Gastrocnemius medialis (tissue), 4 donors: ENCODE data around the gene CCND1. TPM values are rescaled to one million over a fixed set of nuclear protein-coding genes. Genes with fewer than 3 reads are reported as not detected.

Source experiments
- ATAC-seq, 2 donors: fragments of 150-250 bp; one replicate each; pipeline ENCODE4 v1.9.1; 2016
- DNase-seq, 2 donors: peaks; one replicate each; pipeline ENCODE4 v3.0.0-alpha.2; 2019
- H3K27ac ChIP-seq, 4 donors: fragments of 200-600 bp; sonication (generic); 1 replicate in 1 of 4; 2 replicates in 3 of 4; pipeline ENCODE4 v1.5.1; 2016 to 2018; ENCODE audit warnings: mild to moderate bottlenecking in 2 of 4, moderate library complexity in 1 of 4
- H3K27me3 ChIP-seq, 3 donors: fragments of 200-600 bp; sonication (generic) in 2 of 3; 1 replicate in 1 of 3; 2 replicates in 2 of 3; pipeline versions ENCODE4 v1.5.1 to v1.6.0; 2016 to 2019; ENCODE audit warnings: mild to moderate bottlenecking in 1 of 3, moderate library complexity in 1 of 3
- H3K36me3 ChIP-seq, 2 donors: fragments of 200-600 bp; sonication (generic) in 1 of 2; one replicate each; pipeline ENCODE4 v1.5.1; 2017 to 2018
- H3K4me1 ChIP-seq, 2 donors: fragments of 200-600 bp; sonication (generic) in 1 of 2; one replicate each; pipeline ENCODE4 v1.5.1; 2016 to 2017; ENCODE audit warnings: mild to moderate bottlenecking in 2 of 2
- H3K4me3 ChIP-seq, 4 donors: fragments of 200-600 bp; sonication (generic) in 3 of 4; 1 replicate in 1 of 4; 2 replicates in 3 of 4; pipeline ENCODE4 v1.5.1; 2016 to 2019; ENCODE audit warnings: mild to moderate bottlenecking in 2 of 4
- H3K9me3 ChIP-seq, 3 donors: fragments of 200-600 bp; sonication (generic) in 2 of 3; 1 replicate in 1 of 3; 2 replicates in 2 of 3; pipeline ENCODE4 v1.5.1; 2016 to 2019
- POLR2A ChIP-seq, 2 donors: fragments of 450-650 bp; IDR thresholded peaks; one replicate each; pipeline ENCODE4 v1.6.1; 2017; ENCODE audit warnings: antibody characterized with exemption in 2 of 2, mild to moderate bottlenecking in 2 of 2, moderate library complexity in 2 of 2
- in situ Hi-C, 4 donors: fragments of 200-750 bp; cut with MboI; loops; one replicate each; pipeline versions ENCODE4 v1.15.0 to v1.8.0; 2017; ENCODE audit warnings: low sequenced_read_pairs in 4 of 4
- intact Hi-C: fragments of 100-400 bp; cut with DNase I; formaldehyde crosslinking; loops from one replicate; pipeline ENCODE4 v1.15.1; 2023; ENCODE audit warnings: low total_unique reads
- total RNA-seq, 4 donors: library from RNA; depleted of rRNA; stranded (reverse); fragments of >200 nt; gene quantifications; one replicate each; pipeline versions ENCODE4 v1.1.0 to v1.2.3, GENCODE V29; 2016
- TF ChIP-seq, protein P1 (sequence below), 5 experiments: fragments of 450-650 bp in 3 of 5; fragments of 200-600 bp in 2 of 5; sonication (generic) in 2 of 5; IDR thresholded peaks in 4 of 5; conservative IDR thresholded peaks in 1 of 5; 1 replicate in 4 of 5; 2 replicates in 1 of 5; pipeline ENCODE4 v1.5.1; 2016 to 2019; ENCODE audit warnings: antibody characterized with exemption in 5 of 5, mild to moderate bottlenecking in 3 of 5, moderate library complexity in 3 of 5

Gene CCND1
- total RNA-seq, 4 donors from 2014 or later: 1.3 to 4.6 (median 3.2) TPM

DNA sequence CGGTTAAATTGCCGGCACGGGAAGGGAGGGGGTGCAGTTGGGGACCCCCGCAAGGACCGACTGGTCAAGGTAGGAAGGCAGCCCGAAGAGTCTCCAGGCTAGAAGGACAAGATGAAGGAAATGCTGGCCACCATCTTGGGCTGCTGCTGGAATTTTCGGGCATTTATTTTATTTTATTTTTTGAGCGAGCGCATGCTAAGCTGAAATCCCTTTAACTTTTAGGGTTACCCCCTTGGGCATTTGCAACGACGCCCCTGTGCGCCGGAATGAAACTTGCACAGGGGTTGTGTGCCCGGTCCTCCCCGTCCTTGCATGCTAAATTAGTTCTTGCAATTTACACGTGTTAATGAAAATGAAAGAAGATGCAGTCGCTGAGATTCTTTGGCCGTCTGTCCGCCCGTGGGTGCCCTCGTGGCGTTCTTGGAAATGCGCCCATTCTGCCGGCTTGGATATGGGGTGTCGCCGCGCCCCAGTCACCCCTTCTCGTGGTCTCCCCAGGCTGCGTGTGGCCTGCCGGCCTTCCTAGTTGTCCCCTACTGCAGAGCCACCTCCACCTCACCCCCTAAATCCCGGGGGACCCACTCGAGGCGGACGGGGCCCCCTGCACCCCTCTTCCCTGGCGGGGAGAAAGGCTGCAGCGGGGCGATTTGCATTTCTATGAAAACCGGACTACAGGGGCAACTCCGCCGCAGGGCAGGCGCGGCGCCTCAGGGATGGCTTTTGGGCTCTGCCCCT is 529 bp upstream of the CCND1 start:
- Histone ChIP-seq H3K4me1 (peaks cover 35 to 64% of the 10 kb centered on the region in 2 donors), H3K9me3 (no peaks in the 10 kb centered on the region), H3K4me3 (peak overlapping the region; percentile 56 to 76 (median 64)), H3K36me3 (no peaks in the 10 kb centered on the region), H3K27me3 (peaks cover 53 to 77% (median 77%) of the 10 kb centered on the region in 3 donors), H3K27ac (no peak overlapping the region)
- TF ChIP-seq POLR2A (IDR thresholded peaks at IDR 0.05): no peak
- TF ChIP-seq, protein P1, sequence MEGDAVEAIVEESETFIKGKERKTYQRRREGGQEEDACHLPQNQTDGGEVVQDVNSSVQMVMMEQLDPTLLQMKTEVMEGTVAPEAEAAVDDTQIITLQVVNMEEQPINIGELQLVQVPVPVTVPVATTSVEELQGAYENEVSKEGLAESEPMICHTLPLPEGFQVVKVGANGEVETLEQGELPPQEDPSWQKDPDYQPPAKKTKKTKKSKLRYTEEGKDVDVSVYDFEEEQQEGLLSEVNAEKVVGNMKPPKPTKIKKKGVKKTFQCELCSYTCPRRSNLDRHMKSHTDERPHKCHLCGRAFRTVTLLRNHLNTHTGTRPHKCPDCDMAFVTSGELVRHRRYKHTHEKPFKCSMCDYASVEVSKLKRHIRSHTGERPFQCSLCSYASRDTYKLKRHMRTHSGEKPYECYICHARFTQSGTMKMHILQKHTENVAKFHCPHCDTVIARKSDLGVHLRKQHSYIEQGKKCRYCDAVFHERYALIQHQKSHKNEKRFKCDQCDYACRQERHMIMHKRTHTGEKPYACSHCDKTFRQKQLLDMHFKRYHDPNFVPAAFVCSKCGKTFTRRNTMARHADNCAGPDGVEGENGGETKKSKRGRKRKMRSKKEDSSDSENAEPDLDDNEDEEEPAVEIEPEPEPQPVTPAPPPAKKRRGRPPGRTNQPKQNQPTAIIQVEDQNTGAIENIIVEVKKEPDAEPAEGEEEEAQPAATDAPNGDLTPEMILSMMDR (IDR thresholded peaks at IDR 0.05 in 4 of 5, conservative IDR thresholded peaks at IDR 0.05 in 1 of 5): no peak
- intact Hi-C loops (loop anchor here (5.0 kb wide), 1 partner anchor 348 kb away; the partner anchor contains the start of gene MYEOV), in situ Hi-C loops (loop anchor here in 2 of 4 donors (25.0 kb wide), 2 partner anchors 353 to 528 kb away; partner anchors contain the start of gene MYEOV (in 1 of the 2))
- ATAC-seq: no peak
- DNase-seq: no peak

DNA sequence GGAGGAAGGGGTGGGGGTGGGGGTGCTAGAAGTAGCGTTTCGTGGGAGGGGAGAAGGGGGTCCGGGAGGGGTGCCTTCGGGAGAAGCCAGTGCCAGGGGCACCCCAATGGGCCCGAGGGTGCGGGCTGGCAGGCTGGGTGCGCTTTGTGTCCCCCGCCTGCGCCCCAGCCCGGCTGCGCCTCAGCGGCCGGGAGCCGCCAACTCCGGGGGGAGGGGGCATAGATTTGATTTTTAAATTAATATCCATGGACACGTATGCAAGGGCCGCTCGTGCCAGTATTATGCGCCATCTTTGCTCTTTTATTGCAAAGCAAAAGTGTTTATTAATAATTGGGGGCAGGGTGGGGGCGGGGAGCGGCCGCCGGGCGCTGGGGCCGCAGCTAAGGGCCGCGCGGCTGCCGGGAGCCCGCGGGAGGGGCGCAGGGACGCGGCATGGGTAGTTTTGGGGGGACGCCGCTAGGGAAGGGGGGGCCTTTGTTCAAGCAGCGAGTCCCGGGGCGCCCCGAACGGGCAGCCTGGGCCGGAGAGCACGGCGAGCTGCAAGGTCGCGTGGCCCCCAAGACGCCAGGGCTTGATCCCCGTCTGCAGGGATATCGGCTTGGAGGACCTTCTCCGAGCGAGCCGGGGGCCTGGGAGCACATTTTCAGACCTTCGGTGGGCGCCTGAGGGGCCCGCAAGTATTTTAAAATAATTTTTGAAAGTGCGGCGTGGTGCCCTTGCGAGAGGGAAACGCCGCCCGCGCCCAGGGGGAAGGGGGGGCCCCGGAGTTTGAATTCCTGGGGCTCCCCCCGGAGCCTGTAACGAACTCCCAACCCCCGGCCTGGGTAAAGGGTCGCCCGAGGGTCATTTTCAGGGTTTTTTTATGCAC is 959 bp downstream of the CCND1 start:
- in situ Hi-C loops (loop anchor here in 2 of 4 donors (25.0 kb wide), 2 partner anchors 355 to 530 kb away; partner anchors contain the start of gene MYEOV (in 1 of the 2)), intact Hi-C loops (loop anchor here (2.0 to 5.0 kb wide), 2 partner anchors 199 to 350 kb away; partner anchors contain the start of gene MYEOV)
- no peaks in the 10 kb centered on the region for H3K9me3 ChIP-seq
- no peak for ATAC-seq
- H3K36me3 ChIP-seq: no peaks in the 10 kb centered on the region
- TF ChIP-seq, protein P1 (IDR thresholded peaks at IDR 0.05 in 4 of 5, conservative IDR thresholded peaks at IDR 0.05 in 1 of 5): no peak
- TF ChIP-seq POLR2A (IDR thresholded peaks at IDR 0.05): no peak
- peaks cover 40 to 64% (median 62%) of the 10 kb centered on the region in 3 donors for H3K27me3 ChIP-seq
- H3K4me1 ChIP-seq: peaks cover 27 to 52% of the 10 kb centered on the region in 2 donors
- H3K27ac ChIP-seq: peak overlapping the region in 2 of 4 donors; percentile 9 to 48
- H3K4me3 ChIP-seq: peak overlapping the region; percentile 56 to 76 (median 64)
- no peak for DNase-seq

DNA sequence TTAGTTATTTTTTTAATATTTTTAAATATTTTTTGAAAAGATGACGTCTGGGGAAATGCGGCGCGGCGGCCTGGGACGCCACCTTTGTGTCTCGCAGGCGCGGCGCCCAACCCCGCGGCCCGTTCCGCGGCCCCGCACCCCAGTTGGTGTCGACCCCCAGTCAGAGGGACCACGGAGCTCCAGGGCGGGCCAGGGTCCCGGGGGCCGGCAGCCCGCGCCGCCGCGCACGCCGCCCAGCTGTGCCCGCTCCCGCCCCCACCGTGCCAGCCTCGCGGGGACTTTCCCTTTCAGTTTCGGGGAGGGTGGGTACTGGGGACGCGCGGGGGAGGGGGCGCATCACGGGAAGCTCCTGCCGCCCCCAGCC is 1.6 kb downstream of the CCND1 start:
- Histone ChIP-seq H3K4me3 (peak overlapping the region; percentile 56 to 76 (median 64)), H3K27me3 (peaks cover 34 to 58% (median 56%) of the 10 kb centered on the region in 3 donors), H3K9me3 (no peaks in the 10 kb centered on the region), H3K27ac (peak overlapping the region in 3 of 4 donors; percentile 9 to 39 (median 24)), H3K4me1 (peaks cover 23 to 46% of the 10 kb centered on the region in 2 donors), H3K36me3 (no peaks in the 10 kb centered on the region)
- DNase-seq (no peak), ATAC-seq (no peak)
- intact Hi-C loops: loop anchor here (2.0 to 5.0 kb wide), 2 partner anchors 200 to 350 kb away; partner anchors contain the start of gene MYEOV
- in situ Hi-C loops: loop anchor here in 2 of 4 donors (25.0 kb wide), 2 partner anchors 355 to 530 kb away; partner anchors contain the start of gene MYEOV (in 1 of the 2)
- no peak for TF ChIP-seq POLR2A (IDR thresholded peaks at IDR 0.05)
- TF ChIP-seq, protein P1 (IDR thresholded peaks at IDR 0.05 in 4 of 5, conservative IDR thresholded peaks at IDR 0.05 in 1 of 5): no peak

DNA sequence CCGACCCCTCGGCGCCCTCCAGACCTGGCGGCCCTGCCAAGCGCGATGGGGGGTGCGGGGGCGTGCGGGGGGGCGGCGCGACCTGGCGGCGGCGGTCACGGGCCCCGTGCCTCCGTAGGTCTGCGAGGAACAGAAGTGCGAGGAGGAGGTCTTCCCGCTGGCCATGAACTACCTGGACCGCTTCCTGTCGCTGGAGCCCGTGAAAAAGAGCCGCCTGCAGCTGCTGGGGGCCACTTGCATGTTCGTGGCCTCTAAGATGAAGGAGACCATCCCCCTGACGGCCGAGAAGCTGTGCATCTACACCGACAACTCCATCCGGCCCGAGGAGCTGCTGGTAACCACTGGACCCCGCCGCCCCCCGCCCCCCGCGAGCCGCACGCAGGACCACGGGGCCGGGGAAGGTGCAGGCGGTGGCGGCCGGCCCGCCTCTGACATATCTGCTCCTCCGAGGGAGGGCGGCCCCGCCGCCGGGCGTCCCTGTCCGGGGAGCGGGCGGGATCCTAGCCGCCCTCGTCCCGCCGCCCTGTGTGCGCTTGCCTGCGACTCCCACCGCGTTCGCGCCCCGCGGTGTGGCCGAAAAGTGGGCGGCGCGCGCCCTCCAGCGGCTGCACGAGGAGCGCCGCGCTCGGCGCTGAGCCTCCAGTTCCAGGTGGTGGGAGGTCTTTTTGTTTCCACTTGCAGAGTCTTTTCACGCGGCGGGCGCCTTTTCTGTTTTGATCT is 2.1 kb downstream of the CCND1 start:
- peaks cover 30 to 53% (median 50%) of the 10 kb centered on the region in 3 donors for H3K27me3 ChIP-seq
- peaks cover 19 to 40% of the 10 kb centered on the region in 2 donors for H3K4me1 ChIP-seq

More for the DNA sequence above, 2.1 kb downstream of the CCND1 start:
- TF ChIP-seq, protein P1 (IDR thresholded peaks at IDR 0.05 in 4 of 5, conservative IDR thresholded peaks at IDR 0.05 in 1 of 5): peak; percentile 77 to 94 (median 84)
- TF ChIP-seq POLR2A (IDR thresholded peaks at IDR 0.05): no peak
- intact Hi-C loops (loop anchor here (1.0 to 5.0 kb wide), 3 partner anchors 200 to 542 kb away; partner anchors contain the start of gene MYEOV), in situ Hi-C loops (loop anchor here in 2 of 4 donors (25.0 kb wide), 2 partner anchors 356 to 531 kb away; partner anchors contain the start of gene MYEOV (in 1 of the 2))
- Histone ChIP-seq H3K36me3 (no peaks in the 10 kb centered on the region), H3K9me3 (no peaks in the 10 kb centered on the region), H3K4me3 (peak overlapping the region; percentile 56 to 76 (median 64)), H3K27ac (peak overlapping the region in 2 of 4 donors; percentile 24 to 39)
- ATAC-seq (peak; percentile 71 to 79), DNase-seq (peak; percentile 22 to 47)
